T47D (cell line): ENCODE results near the gene LSM6.
A peak's percentile ranks its signal among the peaks of the same experiment; 100 is the strongest.

Experiments
- DNase-seq, 2 experiments: peaks; one replicate each; pipeline versions ENCODE4 v3.0.0 to v3.0.0-alpha.2; 2011 to 2012; ENCODE audit warnings: low read depth in 1 of 2, low spot score in 1 of 2
- JUND ChIP-seq: IDR thresholded peaks from 2 replicates; pipeline ENCODE4 v1.6.1; 2012; ENCODE audit warnings: low read depth
- in situ Hi-C: cut with HindIII; loops from 2 replicates; pipeline ENCODE4 v1.10.0; 2016; ENCODE audit warnings: low sequenced_read_pairs, low pct_unique_long_range_greater_than_20kb

The LSM6 gene

GRCh38 chr4:146194212-146194611 lies 18.7 kb downstream of the LSM6 start:
- TF ChIP-seq JUND, result no peak
- in situ Hi-C loops, result no loop called here

GRCh38 chr4:146202665-146203064 lies 27.1 kb downstream of the LSM6 start:
- no peak for TF ChIP-seq JUND
- no peak for DNase-seq
- in situ Hi-C loops, result no loop called here

More at GRCh38 chr4:146194212-146194611, 18.7 kb downstream of the LSM6 start:
- DNase-seq, result no peak

GRCh38 chr4:146207410-146207809 lies 31.9 kb downstream of the LSM6 start:
- no peak for DNase-seq
- in situ Hi-C loops, result no loop called here
- no peak for TF ChIP-seq JUND

- in situ Hi-C loops, result no loop called here
- TF ChIP-seq JUND, result no peak
- DNase-seq, result no peak
Observed at GRCh38 chr4:146210890-146211289, 35.4 kb downstream of the LSM6 start.

GRCh38 chr4:146211440-146211839 lies 35.9 kb downstream of the LSM6 start:
- TF ChIP-seq JUND, result no peak
- in situ Hi-C loops, result no loop called here

GRCh38 chr4:146212781-146213180 lies 37.3 kb downstream of the LSM6 start:
- no peak for TF ChIP-seq JUND
- no peak for DNase-seq
- in situ Hi-C loops, result no loop called here

More at GRCh38 chr4:146211440-146211839, 35.9 kb downstream of the LSM6 start:
- DNase-seq, result no peak

GRCh38 chr4:146214238-146214637 lies 38.7 kb downstream of the LSM6 start, which contains the start of gene REELD1:
Gene REELD1 (plus strand): TSS chr4:146214538. CDS start chr4:146216953, 2,415 bp downstream.
- no peak for TF ChIP-seq JUND
- in situ Hi-C loops, result no loop called here
- DNase-seq, result no peak

GRCh38 chr4:146222313-146222712 lies 46.8 kb downstream of the LSM6 start:
- no peak for TF ChIP-seq JUND
- DNase-seq, result peak; percentile 12 to 33
- in situ Hi-C loops, result no loop called here

GRCh38 chr4:146224326-146224966 lies 48.9 kb downstream of the LSM6 start:
- DNase-seq, result no peak
- no peak for TF ChIP-seq JUND
- in situ Hi-C loops, result no loop called here

- TF ChIP-seq JUND, result no peak
- in situ Hi-C loops, result no loop called here
Observed at GRCh38 chr4:146229406-146229805, 53.9 kb downstream of the LSM6 start.

GRCh38 chr4:146232131-146232722 lies 56.7 kb downstream of the LSM6 start:
- TF ChIP-seq JUND, result no peak
- no peak for DNase-seq
- in situ Hi-C loops, result no loop called here

More at GRCh38 chr4:146229406-146229805, 53.9 kb downstream of the LSM6 start:
- no peak for DNase-seq

- no peak for DNase-seq
- no peak for TF ChIP-seq JUND
- in situ Hi-C loops, result no loop called here
Observed at GRCh38 chr4:146235654-146236177, 60.2 kb downstream of the LSM6 start.

- no peak for DNase-seq
- TF ChIP-seq JUND, result no peak
- in situ Hi-C loops, result no loop called here
Observed at GRCh38 chr4:146236216-146236615, 60.7 kb downstream of the LSM6 start.
